ENCODE data around the gene CLMP. TPM values are rescaled to one million over a fixed set of nuclear protein-coding genes. Genes with fewer than 3 reads are reported as not detected.

CLMP gene
- polyA plus RNA-seq, 4 donors: 28.1 to 85.7 (median 40.0) TPM

DNA sequence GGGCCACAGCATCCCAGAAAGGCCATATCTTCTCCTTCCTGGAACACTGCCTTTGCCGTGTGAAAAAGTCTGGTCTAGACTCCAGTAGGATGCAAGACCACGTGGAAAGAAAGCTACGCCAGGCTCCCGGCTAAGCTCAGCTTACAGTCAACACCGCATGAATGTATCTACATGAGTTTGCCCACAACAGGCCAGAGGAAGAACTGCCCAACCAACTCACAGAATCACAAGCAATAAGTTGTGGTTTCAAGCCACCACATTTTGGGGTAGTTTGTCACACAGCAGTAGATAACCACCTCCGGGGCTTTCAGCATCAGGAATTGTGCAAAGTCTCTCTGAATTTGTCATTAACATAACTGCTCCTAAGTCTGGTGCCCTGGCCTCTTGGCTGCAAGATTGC is 160.5 kb downstream of the CLMP start:
- DNase-seq (ENCODE audit: low read depth in 4 of 4, low spot score in 3 of 4): no peak

DNA sequence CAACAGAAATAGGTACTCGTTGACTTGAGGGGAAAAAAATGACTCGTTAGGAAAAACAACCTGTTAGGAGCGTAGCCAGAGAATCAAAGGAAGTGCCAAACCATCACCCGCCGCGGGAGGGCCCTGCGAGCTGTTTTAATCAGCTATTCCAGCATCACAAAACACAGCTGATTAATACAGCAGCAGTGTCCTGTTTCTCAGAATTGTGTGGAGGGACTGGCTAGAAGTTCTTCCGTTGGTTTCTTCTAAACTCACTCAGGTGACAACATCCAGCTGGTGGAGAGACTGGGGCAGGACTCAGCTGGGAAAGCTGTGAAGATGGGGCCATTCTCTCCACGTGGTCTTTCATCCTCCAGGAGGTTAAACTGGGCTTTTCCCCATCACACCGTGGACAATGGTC is 161.2 kb downstream of the CLMP start:
- DNase-seq (ENCODE audit: low read depth in 4 of 4, low spot score in 3 of 4): no peak

DNA sequence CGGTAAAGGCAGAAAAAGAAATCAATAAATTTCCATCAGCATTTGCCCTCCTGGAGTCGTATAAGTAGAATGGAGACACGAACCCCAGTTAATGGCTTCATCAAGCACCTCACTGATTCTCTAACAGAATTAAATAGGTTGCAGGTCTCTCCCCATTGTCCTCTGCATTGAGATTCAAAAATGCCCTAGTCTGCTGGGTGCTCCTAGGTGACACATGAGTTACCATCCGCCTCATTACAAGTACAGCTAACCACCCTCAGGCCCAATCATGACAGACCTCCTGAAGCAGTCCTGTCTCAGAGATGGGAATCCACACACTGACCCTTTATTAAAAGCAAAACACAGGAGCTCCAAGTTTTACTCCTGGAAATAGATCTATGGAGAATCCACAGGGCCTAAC is 164.5 kb downstream of the CLMP start:
- no peak for DNase-seq (ENCODE audit: low read depth in 4 of 4, low spot score in 3 of 4)

GRCh38 chr11:123020968-123021367 is 174.1 kb downstream of the CLMP start:
- no peak for DNase-seq (ENCODE audit: low read depth in 4 of 4, low spot score in 3 of 4)

Other genes starting within 250 kb of the CLMP start
- gene BSX, start 213.4 kb downstream of the CLMP start, polyA plus RNA-seq (ENCODE audit: insufficient read length in 4 of 4): not detected
- 1,000 to 10,000 TPM in 3 of 4 donors, 100 to 1,000 TPM in 1; 843 to 1,456 (median 1,313) TPM for gene HSPA8, start 133.1 kb downstream of the CLMP start, polyA plus RNA-seq (ENCODE audit: insufficient read length in 4 of 4)
- gene GRAMD1B, start 235.0 kb upstream of the CLMP start, polyA plus RNA-seq (ENCODE audit: insufficient read length in 4 of 4): 10 to 100 TPM in 3 of 4 donors, 1 to 10 TPM in 1; 6.9 to 14.2 (median 11.0) TPM